DMS153 treated with DMSO at 0.1 percent for 48 hours (cell line): ENCODE data around the gene ACLY.
"Not testable (repeated sequence)": the region's sequence is repeated elsewhere in the genome, so short reads cannot be mapped to it uniquely, and the experiment has no call there.

Source experiments
- DNase-seq: peaks from one replicate; lab custom pipeline; 2025; ENCODE audit not compliant: unreplicated experiment; lab: John Stamatoyannopoulos, UW

ACLY gene

DNA sequence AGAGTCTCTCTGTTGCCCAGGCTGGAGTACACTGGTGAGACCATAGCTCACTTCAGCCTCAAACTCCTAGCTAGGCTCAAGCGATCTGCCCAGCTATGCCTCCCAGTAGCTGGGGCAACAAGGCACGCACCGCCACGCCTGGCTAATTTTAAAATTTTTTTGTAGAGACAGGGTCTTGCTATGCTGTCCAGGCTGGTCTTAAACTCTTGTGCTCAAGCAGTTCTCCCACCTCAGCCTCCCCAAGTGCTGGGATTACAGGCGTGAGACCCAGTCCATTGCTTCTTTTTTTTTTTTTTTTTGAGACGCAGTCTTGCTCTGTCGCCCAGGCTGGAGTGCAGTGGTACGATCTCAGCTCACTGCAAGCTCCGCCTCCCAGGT lies 44.5 kb downstream of the ACLY start:
- not testable (repeated sequence) for DNase-seq

DNA sequence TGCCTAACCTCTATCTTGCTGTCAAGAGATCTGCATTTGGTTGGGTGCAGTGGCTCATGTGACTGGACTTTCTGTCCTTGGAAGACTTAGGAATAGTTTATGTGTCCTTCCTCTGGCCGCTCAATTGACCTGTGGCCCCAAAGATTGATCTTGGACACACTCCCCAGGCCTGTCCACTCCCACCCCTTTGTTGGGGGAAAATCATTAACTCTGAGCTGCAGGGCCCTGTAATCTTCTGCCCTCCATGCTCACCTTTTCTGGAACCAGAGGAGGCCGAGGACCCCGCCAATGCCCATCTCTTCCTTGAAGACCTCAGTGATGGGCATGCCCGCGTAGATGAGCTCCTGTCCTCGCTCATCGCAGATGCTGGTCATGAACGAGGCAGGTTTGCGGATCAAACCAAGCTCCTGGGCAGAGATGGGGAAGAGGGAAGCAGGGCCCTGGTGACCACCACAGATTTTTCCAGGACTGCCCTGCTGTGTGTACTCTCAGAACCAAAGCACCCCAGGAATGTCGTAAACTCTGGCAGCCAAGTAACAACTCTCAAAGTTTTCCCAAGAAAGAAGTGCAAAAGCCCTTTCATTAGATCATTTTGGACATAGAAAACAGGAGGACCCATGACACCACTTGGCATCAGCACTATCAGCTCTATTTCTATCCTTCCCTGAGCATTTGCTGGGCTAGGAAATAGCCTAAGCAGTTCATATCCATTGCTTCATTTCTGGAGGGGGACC lies 45.0 kb downstream of the ACLY start:
- no peak for DNase-seq

DNA sequence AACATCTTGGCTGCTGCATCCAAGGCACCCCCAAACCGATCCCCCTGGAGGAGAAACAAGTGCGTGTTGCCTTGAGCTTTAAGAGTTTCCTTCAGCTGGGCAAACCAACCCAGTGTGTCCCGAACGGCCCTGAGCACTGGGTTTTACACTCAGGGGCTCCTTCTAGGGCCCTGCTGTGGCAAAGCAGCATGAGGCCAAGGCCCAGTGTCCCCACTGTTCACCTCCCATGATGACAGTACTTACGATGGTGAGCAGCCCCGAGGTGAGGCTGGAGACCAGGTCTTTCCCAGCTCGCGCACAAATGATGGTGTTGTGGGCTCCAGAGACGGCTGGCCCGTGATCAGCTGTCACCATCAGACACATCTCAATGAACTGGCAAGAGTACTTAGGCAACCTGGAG lies 47.0 kb downstream of the ACLY start:
- DNase-seq: no peak

DNA sequence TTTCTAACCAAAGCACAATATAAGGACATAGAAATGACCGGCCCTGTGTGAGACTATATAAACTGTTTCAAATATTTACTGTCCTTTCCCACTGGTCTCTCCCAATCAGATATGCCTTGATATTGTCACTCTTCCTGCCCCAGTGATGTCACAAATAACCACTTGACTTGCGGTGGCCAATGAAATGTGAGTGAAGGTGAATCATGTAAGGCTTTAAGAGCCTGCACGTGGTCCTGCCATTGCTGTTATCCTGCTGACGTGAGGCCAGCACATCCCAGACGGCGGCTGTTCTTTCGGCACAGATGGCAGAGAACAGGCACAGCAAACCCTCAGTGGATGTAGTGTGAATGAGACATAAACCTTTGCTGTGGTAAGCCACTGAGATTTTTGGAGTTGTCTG lies 48.1 kb downstream of the ACLY start:
- no peak for DNase-seq

DNA sequence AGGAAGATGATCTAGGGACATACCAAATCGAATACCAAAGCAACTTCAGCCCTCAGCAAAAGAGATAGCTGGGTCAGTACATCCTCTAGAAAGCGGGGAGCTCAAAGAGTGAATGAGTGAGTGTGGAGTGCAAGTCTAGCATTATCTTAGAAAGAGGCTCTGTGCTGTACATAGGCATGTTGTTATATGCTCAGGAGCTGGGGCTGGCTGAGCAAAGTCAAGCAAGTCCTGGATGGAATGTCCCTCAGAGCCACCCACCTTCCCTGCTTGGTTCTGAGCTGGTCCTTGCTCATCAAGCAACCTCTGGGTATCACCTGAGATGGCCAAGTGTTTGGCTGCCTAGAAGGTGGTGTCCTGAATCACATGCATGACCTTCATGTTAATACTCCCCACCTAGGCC lies 48.7 kb downstream of the ACLY start:
- no peak for DNase-seq

DNA sequence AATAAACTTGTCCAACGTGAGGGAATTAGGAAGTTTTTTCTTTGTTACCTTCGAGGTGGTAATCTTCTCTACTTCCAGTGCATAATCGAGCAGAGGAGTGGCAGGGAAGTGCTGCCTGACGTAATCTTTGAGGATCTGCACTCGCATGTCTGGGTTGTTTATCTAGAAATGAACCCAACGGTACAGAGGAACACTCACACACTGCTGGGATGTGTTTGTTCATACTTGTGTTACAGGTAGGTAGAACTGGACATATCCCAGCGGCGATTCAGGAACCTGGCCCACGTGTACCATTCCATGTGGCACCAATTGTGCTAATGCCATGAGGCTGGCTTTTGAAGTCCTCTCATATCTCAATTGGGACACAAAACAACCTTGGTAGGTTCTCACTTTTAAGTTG lies 49.3 kb downstream of the ACLY start:
- no peak for DNase-seq

DNA sequence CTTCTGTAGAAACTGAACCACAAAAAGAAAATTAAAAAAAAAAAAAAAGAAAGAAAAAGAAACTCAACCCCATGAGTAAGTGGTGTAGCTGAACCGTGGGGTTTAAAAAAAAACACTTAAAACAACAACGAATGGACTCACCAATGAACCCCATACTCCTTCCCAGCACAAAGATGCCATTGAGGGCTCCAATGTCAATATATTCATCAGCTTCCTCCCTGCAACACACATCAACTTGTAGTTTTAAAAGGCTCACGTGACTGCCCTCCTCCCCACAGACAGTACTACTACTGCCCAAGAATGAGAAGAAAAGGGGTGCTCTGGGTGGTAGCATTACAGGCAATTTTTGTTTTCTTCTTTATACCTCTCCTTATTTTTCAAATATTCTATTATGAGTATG lies 50.2 kb downstream of the ACLY start:
- no peak for DNase-seq

DNA sequence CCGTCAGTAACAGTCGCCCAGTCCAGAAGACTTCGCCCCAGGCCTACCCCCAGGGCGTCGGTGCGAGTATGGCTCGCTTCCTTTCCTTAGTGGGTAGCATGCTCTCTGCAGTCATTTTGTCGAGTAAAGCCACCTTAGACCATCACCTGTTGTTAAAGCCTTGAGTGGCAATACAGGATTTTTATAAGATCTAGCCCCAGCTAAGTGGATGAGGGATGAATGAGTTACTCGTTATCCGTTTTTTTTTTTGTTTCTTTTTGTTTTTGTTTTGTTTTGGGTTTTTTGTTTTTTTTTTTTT lies 53.2 kb downstream of the ACLY start:
- DNase-seq: no peak

DNA sequence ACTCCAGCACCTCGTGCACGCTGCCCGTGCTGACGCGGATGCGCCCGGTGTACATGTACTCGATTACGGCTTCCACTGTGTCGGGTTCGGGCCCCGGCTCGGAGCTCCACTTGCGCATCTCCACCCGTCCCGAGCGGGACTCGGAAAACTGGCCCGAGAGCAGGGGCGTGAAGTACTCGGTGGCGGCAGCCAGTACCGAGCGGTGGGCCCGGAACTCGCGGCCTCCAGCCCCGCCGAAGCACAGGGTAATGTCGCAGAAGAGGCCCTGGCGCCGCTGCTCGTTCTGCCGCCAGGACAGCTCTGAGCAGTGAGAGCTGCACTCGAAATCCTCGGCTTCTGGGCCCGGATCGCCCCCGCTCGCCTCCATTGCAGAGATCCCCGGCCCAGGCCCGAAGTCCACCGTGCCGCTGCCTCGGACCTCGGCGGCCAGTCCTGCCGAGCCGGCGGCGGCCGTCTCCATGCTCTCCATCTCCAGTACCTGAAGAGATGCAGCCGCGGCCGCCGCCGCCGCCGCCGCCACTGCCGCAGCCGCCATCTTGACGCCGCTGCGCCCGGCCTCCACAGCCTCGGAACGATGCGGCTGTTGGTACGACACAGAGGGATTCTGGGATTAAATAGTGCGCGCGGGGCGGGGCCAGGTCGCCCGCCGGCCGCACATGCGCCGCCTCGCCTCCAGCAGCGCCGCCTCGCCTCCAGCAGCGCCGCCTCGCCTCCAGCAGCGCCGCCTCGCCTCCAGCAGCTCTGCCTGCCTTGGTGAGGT lies 53.7 kb downstream of the ACLY start, which contains the start of gene KLHL11:
Gene KLHL11 (minus strand): TSS at position 588 of the 760 bp plus-strand sequence. CDS start 53 bp downstream, at position 535.
- peak; percentile 61 for DNase-seq

DNA sequence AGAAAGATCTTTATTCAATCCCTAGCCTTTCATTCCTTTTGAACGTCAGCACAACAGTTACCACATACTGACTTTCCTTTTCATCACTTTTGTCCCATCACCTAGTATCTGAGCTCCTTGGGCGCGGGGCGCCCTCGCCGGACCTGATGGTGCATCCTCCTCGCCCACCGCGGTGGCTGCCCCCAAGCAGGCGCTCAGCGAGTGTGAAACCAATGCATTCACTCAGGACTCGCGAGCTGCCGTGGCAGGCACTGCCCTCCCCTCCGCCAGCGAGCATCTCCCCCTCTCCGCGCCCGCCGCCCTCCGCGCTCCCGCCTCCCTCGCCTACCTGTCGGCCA lies 54.3 kb downstream of the ACLY start:
- no peak for DNase-seq

DNA sequence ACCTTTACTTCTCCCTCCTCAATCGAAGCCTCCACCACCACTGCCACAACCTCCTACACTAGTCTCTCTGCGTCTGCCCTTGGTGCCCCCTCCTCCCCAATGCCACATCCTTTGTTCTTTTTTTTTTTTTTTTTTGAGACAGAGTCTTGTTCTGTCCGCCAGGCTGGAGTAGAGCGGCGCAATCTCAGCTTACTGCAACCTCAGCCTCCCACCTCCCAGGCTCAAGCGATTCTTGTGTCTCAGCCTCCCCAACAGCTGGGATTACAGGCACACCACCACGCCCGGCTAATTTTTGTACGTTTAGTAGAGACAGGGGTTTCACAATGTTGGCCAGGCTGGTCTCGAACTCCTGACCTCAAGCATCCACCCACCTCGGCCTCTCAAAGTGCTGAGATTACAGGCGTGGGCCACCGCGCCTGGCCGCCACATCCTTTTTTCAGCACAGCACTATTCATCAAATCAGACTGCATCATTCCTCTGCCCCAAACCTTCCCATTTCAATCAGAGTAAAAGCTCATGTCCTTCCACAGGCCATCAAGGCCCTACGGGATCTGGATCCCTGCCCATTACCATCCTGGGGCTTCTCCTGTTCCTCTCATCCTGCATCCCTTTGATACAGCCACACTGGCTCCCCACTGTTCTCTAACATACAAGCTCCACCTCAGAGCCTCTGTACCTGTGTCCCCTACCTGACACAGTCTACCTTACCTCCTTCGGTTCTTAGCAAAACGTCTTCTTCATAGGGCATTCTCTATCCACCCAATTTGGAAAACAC lies 55.5 kb downstream of the ACLY start:
- DNase-seq: no peak

DNA sequence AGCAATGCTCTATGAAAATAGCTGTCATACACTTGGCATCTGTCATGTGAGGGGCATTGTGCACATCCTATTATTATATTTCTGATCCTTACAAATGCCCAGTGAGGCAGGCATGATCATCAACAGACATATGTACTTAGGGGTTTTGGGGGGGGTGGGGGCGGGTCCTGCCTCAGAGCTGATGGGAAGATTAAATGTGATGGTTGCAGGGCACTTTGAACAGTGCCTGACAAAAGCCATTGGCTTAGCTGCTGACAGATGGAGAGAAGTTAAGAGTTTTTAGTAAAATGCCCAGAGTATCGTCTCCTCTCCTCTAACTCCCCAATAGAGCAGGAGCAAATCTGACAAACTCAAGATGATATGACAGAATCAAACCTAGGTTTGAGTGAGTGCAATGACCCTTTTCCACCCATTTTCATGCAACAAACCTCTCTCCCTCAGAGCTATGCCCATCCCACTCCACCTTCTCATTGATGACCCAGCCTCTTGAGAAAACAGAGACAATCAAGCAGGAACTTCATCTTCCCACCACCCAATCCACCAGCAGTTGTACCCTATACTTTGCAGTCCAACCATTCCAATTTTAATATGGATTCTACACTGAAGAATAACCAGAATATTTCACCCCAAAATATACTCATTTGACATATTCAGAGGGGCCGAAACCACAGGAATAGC lies 58.4 kb downstream of the ACLY start:
- DNase-seq: no peak

DNA sequence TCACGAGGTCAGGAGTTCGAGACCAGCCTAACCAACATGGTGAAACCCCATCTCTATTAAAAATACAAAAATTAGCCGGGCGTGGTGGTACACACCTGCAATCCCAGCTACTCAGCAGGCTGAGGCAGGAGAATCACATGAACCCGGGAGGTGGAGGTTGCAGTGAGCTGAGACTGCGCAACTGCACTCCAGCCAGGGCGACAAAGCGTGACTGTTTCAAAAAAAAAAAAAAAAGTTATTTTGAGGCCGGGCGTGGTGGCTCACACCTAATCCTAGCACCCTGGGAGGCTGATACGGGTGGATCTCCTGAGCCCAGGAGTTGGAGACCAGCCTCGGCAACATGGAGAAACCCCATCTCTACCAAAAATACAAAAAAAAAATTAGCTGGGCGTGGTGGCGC lies 67.4 kb downstream of the ACLY start:
- DNase-seq: not testable (repeated sequence)

DNA sequence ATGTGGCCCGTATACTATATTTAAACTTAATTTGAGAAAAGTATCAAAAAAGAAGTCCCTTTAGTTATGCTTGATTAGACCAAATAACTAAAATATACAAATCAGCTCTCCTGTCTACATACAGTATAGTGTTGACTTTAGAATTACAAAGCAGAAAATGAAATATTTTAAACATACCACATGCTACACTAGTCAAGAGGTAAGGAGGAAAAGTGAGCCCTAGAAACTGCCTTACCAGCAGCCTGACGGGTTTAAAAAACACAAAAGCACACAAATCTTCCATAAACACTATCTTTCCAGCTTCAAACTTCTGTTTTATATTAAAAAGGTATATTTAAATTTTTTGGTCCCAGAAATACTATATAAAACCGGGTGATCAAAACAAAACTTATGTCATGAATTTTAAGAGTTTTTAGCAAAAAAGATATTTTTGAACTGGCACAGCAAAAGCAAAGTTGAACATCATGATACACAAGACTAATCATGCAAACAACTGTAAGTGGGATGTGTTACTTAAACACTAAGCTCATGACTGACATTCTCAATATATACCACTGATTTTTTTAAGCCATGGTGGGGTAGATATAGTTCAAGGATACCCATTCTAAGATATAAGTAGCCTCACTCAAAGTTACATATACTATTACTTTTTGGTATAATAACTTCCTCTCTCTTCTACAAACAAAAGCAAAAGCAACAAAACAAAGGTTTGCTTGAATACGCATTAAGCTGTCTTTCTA lies 69.3 kb downstream of the ACLY start:
- DNase-seq: no peak

DNA sequence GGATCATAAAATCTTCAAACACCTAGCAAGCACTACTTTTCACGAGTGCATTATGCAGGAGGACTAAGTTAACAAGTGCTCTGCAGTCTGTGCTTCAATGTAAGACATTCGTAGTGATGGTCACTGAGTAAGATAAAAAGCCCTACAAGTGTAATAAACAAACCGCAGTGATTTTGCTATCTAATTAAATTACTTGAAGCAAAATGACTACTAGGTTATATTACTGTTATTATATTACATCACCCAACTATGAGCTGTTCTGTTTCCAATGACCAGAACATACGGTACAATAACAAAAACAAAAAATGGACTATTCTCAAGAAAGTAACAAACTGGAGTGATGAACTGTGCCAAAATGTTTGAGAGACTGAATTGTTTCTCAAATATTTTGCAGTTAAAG lies 70.0 kb downstream of the ACLY start:
- DNase-seq: no peak

DNA sequence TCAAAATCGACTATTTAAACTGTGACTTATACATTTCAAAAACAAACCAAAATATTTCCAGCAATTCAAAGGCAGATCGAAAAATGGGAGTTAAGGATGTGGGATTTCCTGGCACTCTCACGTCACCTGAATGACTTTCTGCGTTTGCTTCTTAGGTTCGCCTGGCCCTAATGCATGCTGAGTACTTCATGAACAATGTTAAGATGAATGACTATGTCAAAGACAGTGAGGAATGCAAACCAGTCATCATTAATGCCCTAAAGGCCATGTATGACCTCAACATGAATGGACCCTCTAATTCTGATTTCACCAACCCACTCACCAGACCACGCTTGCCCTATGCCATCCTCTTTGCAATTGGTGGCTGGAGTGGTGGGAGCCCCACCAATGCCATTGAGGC lies 73.8 kb downstream of the ACLY start:
- DNase-seq: no peak

DNA sequence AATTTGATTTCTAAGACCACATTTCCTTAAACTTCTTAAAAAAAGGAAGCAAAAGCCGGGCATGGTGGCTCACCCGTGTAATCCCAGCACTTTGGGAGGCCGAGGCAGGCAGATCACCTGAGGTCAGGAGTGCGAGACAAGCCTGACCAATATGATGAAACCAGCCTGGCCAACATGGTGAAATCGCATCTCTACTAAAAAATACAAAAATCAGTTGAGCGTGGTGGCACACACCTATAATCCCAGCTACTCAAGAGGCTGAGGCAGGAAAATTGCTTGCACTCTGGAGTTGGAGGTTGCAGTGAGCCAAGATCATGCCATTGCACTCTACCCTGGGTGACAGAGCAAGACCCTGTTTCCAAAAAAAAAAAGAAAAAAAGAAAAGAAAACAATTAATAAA lies 78.0 kb downstream of the ACLY start:
- DNase-seq: not testable (repeated sequence)

DNA sequence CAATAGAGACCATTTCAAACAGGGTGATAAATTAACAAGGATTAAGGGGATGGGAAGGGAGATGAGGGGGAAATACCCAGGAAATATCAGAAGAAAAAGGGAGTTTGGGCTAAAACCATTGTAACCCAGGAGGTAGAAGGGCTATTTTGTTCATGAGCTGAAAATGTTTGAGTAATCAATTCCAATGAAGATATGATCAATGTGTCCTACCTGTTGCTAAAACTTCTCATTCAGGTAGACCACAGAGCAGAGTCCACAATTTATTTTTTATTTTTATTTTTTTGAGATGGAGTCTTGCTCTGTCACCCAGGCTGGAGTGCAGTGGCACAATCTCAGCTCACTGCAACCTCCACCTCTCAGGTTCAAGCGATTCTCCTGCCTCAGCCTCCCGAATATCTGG lies 79.3 kb downstream of the ACLY start:
- not testable (repeated sequence) for DNase-seq

DNA sequence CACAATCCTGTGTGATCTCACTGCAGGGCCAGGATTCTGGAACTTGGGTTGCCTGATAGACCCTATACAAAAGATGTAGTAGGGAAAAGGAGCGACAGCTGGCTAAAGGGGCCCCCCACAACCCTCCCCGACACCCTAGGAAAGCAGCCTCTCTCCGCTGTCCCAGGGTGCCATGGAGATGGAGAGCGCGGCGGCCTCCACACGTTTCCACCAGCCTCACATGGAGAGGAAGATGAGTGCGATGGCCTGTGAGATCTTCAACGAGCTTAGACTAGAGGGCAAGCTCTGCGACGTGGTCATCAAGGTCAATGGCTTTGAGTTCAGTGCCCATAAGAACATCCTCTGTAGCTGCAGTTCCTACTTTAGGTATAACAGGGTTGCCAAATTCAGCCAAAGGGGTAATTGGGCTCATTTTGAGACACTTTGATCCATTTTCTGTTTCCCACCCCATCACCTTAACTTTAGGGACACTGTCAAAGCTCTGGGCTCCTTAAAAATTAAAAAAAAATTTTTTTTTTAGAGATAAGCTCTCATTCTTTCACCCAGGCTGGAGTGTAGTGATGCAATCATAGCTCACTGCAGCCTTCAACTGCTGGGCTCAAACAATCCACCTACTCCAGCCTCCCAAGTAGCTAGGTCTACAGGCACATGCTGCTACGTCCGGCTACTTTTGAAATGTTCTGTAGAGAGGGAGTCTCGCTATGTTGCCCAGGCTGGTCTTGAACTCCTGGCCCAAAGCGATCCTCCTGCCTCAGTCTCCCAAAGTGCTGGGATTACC lies 80.8 kb downstream of the ACLY start, which contains the start of gene KLHL10:
Gene KLHL10 (plus strand): TSS at position 65 of the 778 bp plus-strand sequence. CDS start 108 bp downstream, at position 173.
- no peak for DNase-seq
